Glutamatergic neuron (in vitro differentiated cells): ENCODE data around the gene ADCY1. TPM values are rescaled to one million over a fixed set of nuclear protein-coding genes. Genes with fewer than 3 reads are reported as not detected.
A peak's percentile ranks its signal among the peaks of the same experiment; 100 is the strongest.

ENCODE experiments used
- DNase-seq: peaks from one replicate; pipeline ENCODE4 v3.0.0; 2022
- H3K27ac Mint-ChIP-seq: one replicate; pipeline ENCODE4 v1.8.0; 2020; ENCODE audit warnings: mild to moderate bottlenecking, mixed read lengths, inconsistent platforms; ENCODE audit not compliant: unreplicated experiment
- H3K27me3 Mint-ChIP-seq: one replicate; pipeline ENCODE4 v1.8.0; 2020; ENCODE audit warnings: mild to moderate bottlenecking, moderate library complexity, mixed read lengths, inconsistent platforms; ENCODE audit not compliant: unreplicated experiment
- H3K36me3 Mint-ChIP-seq: one replicate; pipeline ENCODE4 v1.8.0; 2020; ENCODE audit warnings: mild to moderate bottlenecking, mixed read lengths, inconsistent platforms; ENCODE audit not compliant: unreplicated experiment
- H3K4me1 Mint-ChIP-seq: one replicate; pipeline ENCODE4 v1.8.0; 2020; ENCODE audit warnings: mild to moderate bottlenecking, low read depth, mixed read lengths, inconsistent platforms; ENCODE audit not compliant: unreplicated experiment
- H3K4me3 Mint-ChIP-seq: one replicate; pipeline ENCODE4 v1.8.0; 2020; ENCODE audit warnings: mild to moderate bottlenecking, mixed read lengths, inconsistent platforms; ENCODE audit not compliant: unreplicated experiment
- H3K9me3 Mint-ChIP-seq: one replicate; pipeline ENCODE4 v1.8.0; 2020; ENCODE audit warnings: mild to moderate bottlenecking, moderate library complexity, mixed read lengths, inconsistent platforms; ENCODE audit not compliant: unreplicated experiment
- CTCF ChIP-seq: fragments of 200-600 bp; sonication (generic); IDR thresholded peaks from one replicate; pipeline ENCODE4 v1.5.0; 2021; ENCODE audit not compliant: partially characterized antibody, unreplicated experiment
- total RNA-seq: library from RNA; stranded (reverse); fragmentation: NEBNext Ultra II Directional; extraction: Animal tissue kit (Norgen Biotek cat#: 25700); gene quantifications from one replicate; pipeline ENCODE4 v1.2.1, GENCODE V29; 2021; ENCODE audit not compliant: unreplicated experiment

ADCY1 gene
- total RNA-seq, 1 donor from 2014 or later: 51.9 TPM

- peaks cover 13% of the 10 kb centered on the region for H3K27me3 Mint-ChIP-seq
- DNase-seq: no peak
- H3K27ac Mint-ChIP-seq: no peak overlapping the region
- H3K36me3 Mint-ChIP-seq: peaks cover 5% of the 10 kb centered on the region
- no peak for TF ChIP-seq CTCF
- H3K4me1 Mint-ChIP-seq: peaks cover 9% of the 10 kb centered on the region
- no peak overlapping the region for H3K4me3 Mint-ChIP-seq
- peaks cover 10% of the 10 kb centered on the region for H3K9me3 Mint-ChIP-seq
Observed at GRCh38 chr7:45660901-45661211, 86.7 kb downstream of the ADCY1 start.

DNA sequence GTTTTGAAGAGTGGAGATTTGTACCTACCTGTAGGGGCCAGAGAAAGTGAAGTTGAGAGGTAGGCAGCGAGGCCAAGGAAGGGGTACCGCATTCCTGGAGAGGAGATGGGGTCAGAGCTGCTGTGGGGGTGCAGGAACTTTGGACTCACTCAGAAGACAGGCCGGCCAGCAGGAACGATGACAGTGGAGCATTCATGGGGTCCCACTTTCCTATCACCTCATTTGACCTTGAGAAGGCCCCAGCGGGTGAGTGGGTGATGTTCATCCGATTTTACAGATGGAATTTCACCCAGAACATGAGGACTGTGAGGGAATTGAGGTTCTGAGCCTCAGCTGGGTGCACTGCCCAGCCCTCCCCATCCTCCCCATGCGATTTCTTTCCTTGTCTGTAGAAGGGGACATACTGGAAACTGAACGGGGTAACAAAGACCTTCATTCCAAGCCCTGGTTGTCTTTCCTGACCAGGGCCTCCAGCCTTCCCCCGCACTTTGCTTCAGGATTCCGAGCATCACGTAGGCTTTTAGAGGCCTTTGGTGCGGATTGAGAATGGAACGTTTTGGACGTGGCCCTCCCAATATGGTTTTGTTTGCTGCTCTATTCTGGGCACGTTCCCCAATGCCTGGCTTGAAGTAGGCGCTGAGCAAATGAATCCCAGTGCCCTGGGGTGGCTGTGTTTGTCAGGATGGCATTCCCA, 87.3 kb downstream of the ADCY1 start:
- H3K4me1 Mint-ChIP-seq: peaks cover 9% of the 10 kb centered on the region
- no peak for DNase-seq
- H3K27me3 Mint-ChIP-seq: peaks cover 13% of the 10 kb centered on the region
- no peak for TF ChIP-seq CTCF
- H3K36me3 Mint-ChIP-seq: peaks cover 5% of the 10 kb centered on the region
- peaks cover 10% of the 10 kb centered on the region for H3K9me3 Mint-ChIP-seq
- no peak overlapping the region for H3K4me3 Mint-ChIP-seq
- no peak overlapping the region for H3K27ac Mint-ChIP-seq

- H3K27ac Mint-ChIP-seq: no peak overlapping the region
- DNase-seq: no peak
- H3K36me3 Mint-ChIP-seq: peaks cover 5% of the 10 kb centered on the region
- H3K4me3 Mint-ChIP-seq: no peak overlapping the region
- TF ChIP-seq CTCF: no peak
- peaks cover 9% of the 10 kb centered on the region for H3K4me1 Mint-ChIP-seq
- peaks cover 8% of the 10 kb centered on the region for H3K9me3 Mint-ChIP-seq
- H3K27me3 Mint-ChIP-seq: peaks cover 13% of the 10 kb centered on the region
Observed at GRCh38 chr7:45662018-45662417, 87.8 kb downstream of the ADCY1 start.

GRCh38 chr7:45662540-45663166, 88.5 kb downstream of the ADCY1 start:
- Mint-ChIP-seq H3K9me3 (peaks cover 8% of the 10 kb centered on the region), H3K27ac (peak overlapping the region; percentile 59), H3K27me3 (peaks cover 13% of the 10 kb centered on the region), H3K36me3 (peaks cover 5% of the 10 kb centered on the region), H3K4me1 (peaks cover 9% of the 10 kb centered on the region), H3K4me3 (no peak overlapping the region)
- TF ChIP-seq CTCF: no peak
- no peak for DNase-seq

- H3K4me1 Mint-ChIP-seq: peaks cover 9% of the 10 kb centered on the region
- H3K27me3 Mint-ChIP-seq: peaks cover 13% of the 10 kb centered on the region
- peaks cover 8% of the 10 kb centered on the region for H3K9me3 Mint-ChIP-seq
- H3K36me3 Mint-ChIP-seq: peaks cover 5% of the 10 kb centered on the region
- DNase-seq: no peak
- H3K27ac Mint-ChIP-seq: no peak overlapping the region
- TF ChIP-seq CTCF: peak; percentile 45
- H3K4me3 Mint-ChIP-seq: no peak overlapping the region
Observed at GRCh38 chr7:45663167-45663921, 89.2 kb downstream of the ADCY1 start.
